Tibial nerve (tissue), 4 donors: ENCODE measurements around the gene SLC26A3.

Source experiments
- CTCF ChIP-seq, 5 experiments: fragments of 200-600 bp in 3 of 5; fragments of 450-650 bp in 2 of 5; sonication (generic) in 3 of 5; IDR thresholded peaks; one replicate each; pipeline ENCODE4 v1.5.1; 2016 to 2019; ENCODE audit warnings: antibody characterized with exemption in 5 of 5, mild to moderate bottlenecking in 3 of 5, moderate library complexity in 2 of 5
- EP300 ChIP-seq, 2 donors: sonication (generic); formaldehyde crosslinking; IDR thresholded peaks; one replicate each; pipeline ENCODE4 v1.6.1; 2017; ENCODE audit warnings: antibody characterized with exemption in 2 of 2, mild to moderate bottlenecking in 1 of 2

- TF ChIP-seq CTCF (IDR thresholded peaks at IDR 0.05) (no peak), EP300 (IDR thresholded peaks at IDR 0.05) (no peak)
These were observed 30.7 kb upstream of the SLC26A3 start for GRCh38 chr7:107833684-107834106.
